Ovary (tissue), 9 donors: ENCODE data around the gene GPR78. TPM values are rescaled to one million over a fixed set of nuclear protein-coding genes. Genes with fewer than 3 reads are reported as not detected.

Experiments used
- DNase-seq, 5 donors: peaks; one replicate each; pipeline ENCODE4 v3.0.0-alpha.2; 2019 to 2020
- H3K27ac ChIP-seq, 2 donors: fragments of 200-600 bp; one replicate each; pipeline versions ENCODE4 v1.5.1 to v1.8.0; 2019 to 2022
- H3K27me3 ChIP-seq: fragments of 200-600 bp; one replicate; pipeline ENCODE4 v1.8.0; 2022
- H3K36me3 ChIP-seq: fragments of 200-600 bp; sonication (generic); one replicate; pipeline ENCODE4 v1.5.1; 2019
- H3K4me1 ChIP-seq: one replicate; pipeline ENCODE4 v1.8.1; 2013; ENCODE audit warnings: mild to moderate bottlenecking, moderate library complexity; ENCODE audit not compliant: insufficient read depth
- H3K4me3 ChIP-seq: fragments of 200-600 bp; sonication (generic); one replicate; pipeline ENCODE4 v1.5.1; 2017
- H3K9me3 ChIP-seq, 2 donors: fragments of 200-600 bp in 1 of 2; sonication (generic) in 1 of 2; one replicate each; pipeline versions ENCODE4 v1.5.1 to v1.8.1; 2013 to 2019; ENCODE audit warnings: mild to moderate bottlenecking in 1 of 2, moderate library complexity in 1 of 2
- CTCF ChIP-seq, 3 donors: fragments of 450-650 bp in 2 of 3; fragments of 200-600 bp in 1 of 3; IDR thresholded peaks; one replicate each; pipeline versions ENCODE4 v1.5.1 to v1.8.0; 2016 to 2022; ENCODE audit warnings: antibody characterized with exemption in 3 of 3, mild to moderate bottlenecking in 1 of 3
- EP300 ChIP-seq: sonication (generic); formaldehyde crosslinking; IDR thresholded peaks from one replicate; pipeline ENCODE4 v1.6.1; 2017; ENCODE audit warnings: antibody characterized with exemption
- POLR2A ChIP-seq: fragments of 450-650 bp; IDR thresholded peaks from one replicate; pipeline ENCODE4 v1.6.1; 2017; ENCODE audit warnings: antibody characterized with exemption, mild to moderate bottlenecking, moderate library complexity
- WGBS, 3 donors: extraction: QIAGEN DNeasy Blood & Tissue Kit in 1 of 3; methylation state at CpG; one replicate each; pipeline versions ENCODE4 v1.1.5 to v1.1.7; 2013 to 2017; 5-methylcytosine and 5-hydroxymethylcytosine counted together
- intact Hi-C, 4 donors: fragments of 100-400 bp; cut with DNase I; formaldehyde crosslinking; loops; one replicate each; pipeline versions ENCODE4 v1.11.0 to v1.15.1; 2022 to 2023
- polyA plus RNA-seq, 2 donors: library from polyadenylated mRNA; stranded (reverse); fragments of 200-250 nt in 1 of 2; fragments of 350-450 nt in 1 of 2; fragmentation: Illumina TruSeq in 1 of 2; extraction: RNeasy Lipid Tissue Mini Kit (QIAGEN cat#74804) in 1 of 2; gene quantifications; one replicate each; pipeline ENCODE4 v1.2.3, GENCODE V29; 2013 to 2014
- total RNA-seq, 7 donors: library from RNA; depleted of rRNA in 2 of 7; stranded (reverse); fragments of >200 nt in 2 of 7; fragmentation: NEBNext Ultra II Directional in 3 of 7; extraction: Animal tissue kit (Norgen Biotek cat#: 25700) in 3 of 7; gene quantifications; one replicate each; pipeline versions ENCODE4 v1.1.0 to v1.2.4, GENCODE V29; 2016 to 2023
- donor health status: DM: no; HTN: no; CAD: no; lungs with moderate emphysema.
- donor health status: DM: no; HTN: no; CAD: no.
- donor health status: Bipolar disorder and iron deficiency.
- donor health status: DM: yes; HTN: yes; CAD: no.
- donor health status: DM: no; HTN: no; CAD: no.
- donor health status: DM: yes; HTN: yes; CAD: no.

The GPR78 gene
- total and polyA plus RNA-seq, 9 donors = 1.0 to 14.7 (median 5.4) TPM

GRCh38 chr4:8586671-8587468 lies 6.7 kb downstream of the GPR78 start:
- H3K27ac ChIP-seq = no peak overlapping the region
- DNase-seq = peak in 2 of 5 donors; percentile 13 to 16
- peaks cover 7% of the 10 kb centered on the region for H3K4me1 ChIP-seq
- intact Hi-C loops = no loop called here
- H3K36me3 ChIP-seq = no peaks in the 10 kb centered on the region
- 84 to 86% (median 86%) methylated on average over 37 of the region's 37 CpGs for WGBS, 3 donors
- no peak overlapping the region for H3K4me3 ChIP-seq
- TF ChIP-seq CTCF (IDR thresholded peaks at IDR 0.05) (no peak), POLR2A (no peak), EP300 (no peak)
- no peaks in the 10 kb centered on the region for H3K27me3 ChIP-seq
- no peaks in the 10 kb centered on the region for H3K9me3 ChIP-seq

- peak in 3 of 5 donors; percentile 10 to 15 (median 12) for DNase-seq
- no peak overlapping the region for H3K4me3 ChIP-seq
- H3K27me3 ChIP-seq = no peaks in the 10 kb centered on the region
- TF ChIP-seq CTCF (IDR thresholded peaks at IDR 0.05) = no peak
- TF ChIP-seq POLR2A = no peak
- no peak for TF ChIP-seq EP300
- no peaks in the 10 kb centered on the region for H3K36me3 ChIP-seq
- H3K4me1 ChIP-seq = peaks cover 10% of the 10 kb centered on the region
- WGBS, 3 donors = 86 to 89% (median 89%) methylated on average over 18 of the region's 18 CpGs
- no peaks in the 10 kb centered on the region for H3K9me3 ChIP-seq
- H3K27ac ChIP-seq = no peak overlapping the region
- intact Hi-C loops = no loop called here
These were observed 7.4 kb downstream of the GPR78 start for GRCh38 chr4:8587469-8588195.

- intact Hi-C loops = no loop called here
- Histone ChIP-seq H3K27me3 (no peaks in the 10 kb centered on the region), H3K4me3 (no peak overlapping the region), H3K4me1 (peaks cover 10% of the 10 kb centered on the region), H3K27ac (no peak overlapping the region), H3K36me3 (no peaks in the 10 kb centered on the region), H3K9me3 (no peaks in the 10 kb centered on the region)
- TF ChIP-seq CTCF (IDR thresholded peaks at IDR 0.05) (no peak), EP300 (no peak), POLR2A (no peak)
- 82 to 90% (median 88%) methylated on average over 2 of the region's 2 CpGs for WGBS, 3 donors
- no peak for DNase-seq
These were observed 7.9 kb downstream of the GPR78 start for GRCh38 chr4:8588196-8588470.

- no peak overlapping the region for H3K4me3 ChIP-seq
- H3K36me3 ChIP-seq = no peaks in the 10 kb centered on the region
- H3K27me3 ChIP-seq = no peaks in the 10 kb centered on the region
- TF ChIP-seq EP300 = no peak
- no peak for TF ChIP-seq CTCF (IDR thresholded peaks at IDR 0.05)
- no peak for TF ChIP-seq POLR2A
- peaks cover 12% of the 10 kb centered on the region for H3K4me1 ChIP-seq
- H3K9me3 ChIP-seq = no peaks in the 10 kb centered on the region
- peak in 3 of 5 donors; percentile 10 to 33 (median 27) for DNase-seq
- H3K27ac ChIP-seq = no peak overlapping the region
- intact Hi-C loops = no loop called here
- 76 to 84% (median 79%) methylated on average over 10 of the region's 10 CpGs for WGBS, 3 donors
These were observed 9.1 kb downstream of the GPR78 start for GRCh38 chr4:8589336-8589735.
